ENCODE results near the gene TOM1L1.

- TF ChIP-seq CTCF (IDR thresholded peaks at IDR 0.05) (no peak), POLR2A (IDR thresholded peaks at IDR 0.05) (no peak)
Measured at GRCh38 chr17:54907376-54907775, 6.7 kb downstream of the TOM1L1 start.
